Liver (tissue), 9 donors: ENCODE results near the gene NYAP1. TPM values are rescaled to one million over a fixed set of nuclear protein-coding genes. Genes with fewer than 3 reads are reported as not detected.

Experiments used
- DNase-seq: peaks from one replicate; pipeline ENCODE4 v3.0.0-alpha.2; 2017; ENCODE audit warnings: low spot score
- H3K27ac ChIP-seq, 2 donors: one replicate each; pipeline ENCODE4 v1.7.0; 2013; ENCODE audit warnings: inconsistent platforms in 2 of 2, low read length in 2 of 2, control low read depth in 1 of 2, low read depth in 1 of 2, mild to moderate bottlenecking in 1 of 2
- H3K27me3 ChIP-seq, 4 donors: one replicate each; pipeline versions ENCODE4 v1.6.1 to v1.7.0; 2013; ENCODE audit warnings: low read length in 3 of 4, inconsistent platforms in 1 of 4, mild to moderate bottlenecking in 1 of 4, moderate library complexity in 1 of 4; ENCODE audit not compliant: control insufficient read depth in 4 of 4, insufficient read depth in 4 of 4
- H3K36me3 ChIP-seq, 4 donors: one replicate each; pipeline versions ENCODE4 v1.6.1 to v1.7.0; 2013; ENCODE audit warnings: low read length in 3 of 4, mild to moderate bottlenecking in 3 of 4, low read depth in 1 of 4, moderate library complexity in 1 of 4; ENCODE audit not compliant: control insufficient read depth in 4 of 4, insufficient read depth in 3 of 4
- H3K4me1 ChIP-seq, 4 donors: one replicate each; pipeline versions ENCODE4 v1.6.1 to v1.7.0; 2013; ENCODE audit warnings: low read length in 3 of 4, mild to moderate bottlenecking in 3 of 4, moderate library complexity in 1 of 4; ENCODE audit not compliant: control insufficient read depth in 4 of 4, insufficient read depth in 4 of 4
- H3K4me3 ChIP-seq, 3 donors: one replicate each; pipeline versions ENCODE4 v1.6.1 to v1.7.0; 2013; ENCODE audit warnings: low read length in 3 of 3, control low read depth in 1 of 3, low read depth in 1 of 3, mild to moderate bottlenecking in 1 of 3
- H3K9ac ChIP-seq, 2 donors: one replicate each; pipeline ENCODE4 v1.7.0; 2013; ENCODE audit warnings: low read length in 2 of 2, mild to moderate bottlenecking in 2 of 2, moderate library complexity in 2 of 2, control low read depth in 1 of 2, low read depth in 1 of 2
- H3K9me3 ChIP-seq, 4 donors: one replicate each; pipeline versions ENCODE4 v1.6.1 to v1.7.0; 2013; ENCODE audit warnings: low read length in 3 of 4; ENCODE audit not compliant: control insufficient read depth in 4 of 4
- EGR1 ChIP-seq, 2 donors: IDR thresholded peaks; 2 replicates each; pipeline ENCODE4 v1.6.1; 2016 to 2018; ENCODE audit warnings: antibody characterized with exemption in 2 of 2, low read depth in 2 of 2
- FOXA2 ChIP-seq: IDR thresholded peaks from 2 replicates; pipeline ENCODE4 v1.6.1; 2016; ENCODE audit warnings: antibody characterized with exemption
- GABPA ChIP-seq, 2 donors: IDR thresholded peaks in 1 of 2; conservative IDR thresholded peaks in 1 of 2; 2 replicates each; pipeline ENCODE4 v1.6.1; 2016; ENCODE audit warnings: antibody characterized with exemption in 2 of 2, mild to moderate bottlenecking in 1 of 2, moderate library complexity in 1 of 2
- HNF4G ChIP-seq: IDR thresholded peaks from 2 replicates; pipeline ENCODE4 v1.6.1; 2016; ENCODE audit warnings: antibody characterized with exemption
- JUND ChIP-seq, 2 donors: IDR thresholded peaks; 2 replicates each; pipeline ENCODE4 v1.6.1; 2016; ENCODE audit warnings: antibody characterized with exemption in 2 of 2
- NR2F2 ChIP-seq: IDR thresholded peaks from 2 replicates; pipeline ENCODE4 v1.6.1; 2016; ENCODE audit warnings: antibody characterized with exemption
- RAD21 ChIP-seq, 2 donors: IDR thresholded peaks; 2 replicates each; pipeline ENCODE4 v1.6.1; 2016; ENCODE audit warnings: antibody characterized with exemption in 2 of 2, mild to moderate bottlenecking in 2 of 2
- RXRA ChIP-seq, 2 donors: IDR thresholded peaks; 2 replicates each; pipeline ENCODE4 v1.6.1; 2017 to 2018; ENCODE audit warnings: antibody characterized with exemption in 2 of 2, mild to moderate bottlenecking in 1 of 2
- SP1 ChIP-seq: IDR thresholded peaks from 2 replicates; pipeline ENCODE4 v1.6.1; 2018; ENCODE audit warnings: antibody characterized with exemption, mild to moderate bottlenecking
- YY1 ChIP-seq: IDR thresholded peaks from 2 replicates; pipeline ENCODE4 v1.6.1; 2016; ENCODE audit warnings: antibody characterized with exemption, mild to moderate bottlenecking
- WGBS: extraction: QIAGEN DNeasy Blood & Tissue Kit; methylation state at CpG from one replicate; pipeline ENCODE4 v1.1.7; 2013; 5-methylcytosine and 5-hydroxymethylcytosine counted together
- polyA plus RNA-seq, 2 donors: library from polyadenylated mRNA; stranded (reverse) in 1 of 2; unstranded in 1 of 2; fragments of 200-250 nt in 1 of 2; fragments of >200 nt in 1 of 2; fragmentation: Nextera tagmentation in 1 of 2; extraction: Ambion mirVana in 1 of 2; gene quantifications; one replicate each; pipeline versions ENCODE4 v1.2.1 to v1.2.3, GENCODE V29; 2013 to 2015
- total RNA-seq, 2 donors: library from RNA; depleted of rRNA; stranded (reverse); fragments of >200 nt; gene quantifications; one replicate each; pipeline ENCODE4 v1.2.3, GENCODE V29; 2014
- TF ChIP-seq, protein P1 (sequence below): IDR thresholded peaks from 2 replicates; pipeline ENCODE4 v1.6.1; 2016; ENCODE audit warnings: antibody characterized with exemption
- TF ChIP-seq, protein P2 (sequence below): IDR thresholded peaks from 2 replicates; pipeline ENCODE4 v1.6.1; 2016; ENCODE audit warnings: antibody characterized with exemption
- TF ChIP-seq, protein P3 (sequence below): IDR thresholded peaks from 2 replicates; pipeline ENCODE4 v1.6.1; 2016; ENCODE audit warnings: antibody characterized with exemption, mild to moderate bottlenecking
- TF ChIP-seq, protein P4 (sequence below): fragments of 150-350 bp; IDR thresholded peaks from 2 replicates; pipeline ENCODE4 v1.5.1; 2017; ENCODE audit warnings: improper control_type of control experiment, low read depth, low read length; ENCODE audit not compliant: missing input control
- donor health status: healthy.
- donor health status: healthy.
- donor health status: healthy.
- donor health status: healthy.
- donor health status: healthy.

NYAP1 gene
- total and polyA plus RNA-seq, 4 donors: 0.08 to 0.29 (median 0.09) TPM; not detected in 1

DNA sequence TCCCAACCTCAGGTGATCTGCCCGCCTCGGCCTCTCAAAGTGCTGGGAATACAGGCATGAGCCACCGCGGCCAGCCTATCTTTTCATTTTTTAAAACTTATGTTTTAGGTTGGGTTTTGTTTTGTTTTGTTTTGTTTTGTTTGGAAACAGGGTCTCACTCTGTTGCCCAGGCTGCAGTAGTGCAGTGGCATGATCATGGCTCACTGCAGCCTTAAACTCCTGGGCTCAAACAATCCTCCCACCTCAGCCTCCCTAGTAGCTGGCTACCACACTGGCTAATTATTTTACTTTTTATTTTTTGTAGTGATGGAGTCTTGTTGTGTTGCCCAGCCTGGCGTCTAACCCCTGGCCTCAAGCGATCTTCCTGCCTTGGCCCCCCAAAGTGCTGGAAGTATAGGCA, 35.9 kb downstream of the NYAP1 start (continued):
- TF ChIP-seq GABPA (IDR thresholded peaks at IDR 0.05 in 1 of 2, conservative IDR thresholded peaks at IDR 0.05 in 1 of 2): no peak
- TF ChIP-seq RXRA (IDR thresholded peaks at IDR 0.05): no peak
- TF ChIP-seq SP1: no peak
- TF ChIP-seq, protein P1, sequence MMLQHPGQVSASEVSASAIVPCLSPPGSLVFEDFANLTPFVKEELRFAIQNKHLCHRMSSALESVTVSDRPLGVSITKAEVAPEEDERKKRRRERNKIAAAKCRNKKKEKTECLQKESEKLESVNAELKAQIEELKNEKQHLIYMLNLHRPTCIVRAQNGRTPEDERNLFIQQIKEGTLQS: no peak
- no peak for TF ChIP-seq RAD21 (IDR thresholded peaks at IDR 0.05)
- no peak for TF ChIP-seq EGR1 (IDR thresholded peaks at IDR 0.05; ENCODE audit: low read depth in 2 of 2)

DNA sequence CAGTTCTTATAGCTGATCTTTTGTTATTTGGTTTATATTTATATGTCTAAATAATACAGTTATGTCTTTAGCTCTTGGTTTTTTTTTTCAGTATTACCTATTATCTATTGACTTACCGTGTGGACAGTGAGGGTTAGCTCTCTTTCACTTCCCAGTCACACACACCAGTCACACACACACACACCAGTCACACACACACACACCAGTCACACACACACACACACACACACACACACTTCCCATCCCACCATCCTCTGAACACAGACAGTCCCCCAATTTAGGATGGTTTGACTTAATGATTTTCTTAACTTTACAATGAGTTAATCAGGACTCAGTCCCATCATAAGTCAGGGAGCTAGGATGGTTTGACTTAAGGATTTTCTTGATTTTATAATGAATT, 36.4 kb downstream of the NYAP1 start:
- no peak overlapping the region for H3K4me3 ChIP-seq
- H3K27me3 ChIP-seq: no peaks in the 10 kb centered on the region
- WGBS: 31% methylated on average over 1 of the region's 1 CpG
- TF ChIP-seq, protein P2, sequence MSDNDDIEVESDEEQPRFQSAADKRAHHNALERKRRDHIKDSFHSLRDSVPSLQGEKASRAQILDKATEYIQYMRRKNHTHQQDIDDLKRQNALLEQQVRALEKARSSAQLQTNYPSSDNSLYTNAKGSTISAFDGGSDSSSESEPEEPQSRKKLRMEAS: no peak
- TF ChIP-seq GABPA (IDR thresholded peaks at IDR 0.05 in 1 of 2, conservative IDR thresholded peaks at IDR 0.05 in 1 of 2): no peak
- no peak for TF ChIP-seq RXRA (IDR thresholded peaks at IDR 0.05)
- TF ChIP-seq, protein P1: no peak
- TF ChIP-seq, protein P3, sequence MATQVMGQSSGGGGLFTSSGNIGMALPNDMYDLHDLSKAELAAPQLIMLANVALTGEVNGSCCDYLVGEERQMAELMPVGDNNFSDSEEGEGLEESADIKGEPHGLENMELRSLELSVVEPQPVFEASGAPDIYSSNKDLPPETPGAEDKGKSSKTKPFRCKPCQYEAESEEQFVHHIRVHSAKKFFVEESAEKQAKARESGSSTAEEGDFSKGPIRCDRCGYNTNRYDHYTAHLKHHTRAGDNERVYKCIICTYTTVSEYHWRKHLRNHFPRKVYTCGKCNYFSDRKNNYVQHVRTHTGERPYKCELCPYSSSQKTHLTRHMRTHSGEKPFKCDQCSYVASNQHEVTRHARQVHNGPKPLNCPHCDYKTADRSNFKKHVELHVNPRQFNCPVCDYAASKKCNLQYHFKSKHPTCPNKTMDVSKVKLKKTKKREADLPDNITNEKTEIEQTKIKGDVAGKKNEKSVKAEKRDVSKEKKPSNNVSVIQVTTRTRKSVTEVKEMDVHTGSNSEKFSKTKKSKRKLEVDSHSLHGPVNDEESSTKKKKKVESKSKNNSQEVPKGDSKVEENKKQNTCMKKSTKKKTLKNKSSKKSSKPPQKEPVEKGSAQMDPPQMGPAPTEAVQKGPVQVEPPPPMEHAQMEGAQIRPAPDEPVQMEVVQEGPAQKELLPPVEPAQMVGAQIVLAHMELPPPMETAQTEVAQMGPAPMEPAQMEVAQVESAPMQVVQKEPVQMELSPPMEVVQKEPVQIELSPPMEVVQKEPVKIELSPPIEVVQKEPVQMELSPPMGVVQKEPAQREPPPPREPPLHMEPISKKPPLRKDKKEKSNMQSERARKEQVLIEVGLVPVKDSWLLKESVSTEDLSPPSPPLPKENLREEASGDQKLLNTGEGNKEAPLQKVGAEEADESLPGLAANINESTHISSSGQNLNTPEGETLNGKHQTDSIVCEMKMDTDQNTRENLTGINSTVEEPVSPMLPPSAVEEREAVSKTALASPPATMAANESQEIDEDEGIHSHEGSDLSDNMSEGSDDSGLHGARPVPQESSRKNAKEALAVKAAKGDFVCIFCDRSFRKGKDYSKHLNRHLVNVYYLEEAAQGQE: no peak
- no peak for TF ChIP-seq SP1
- TF ChIP-seq, protein P4, sequence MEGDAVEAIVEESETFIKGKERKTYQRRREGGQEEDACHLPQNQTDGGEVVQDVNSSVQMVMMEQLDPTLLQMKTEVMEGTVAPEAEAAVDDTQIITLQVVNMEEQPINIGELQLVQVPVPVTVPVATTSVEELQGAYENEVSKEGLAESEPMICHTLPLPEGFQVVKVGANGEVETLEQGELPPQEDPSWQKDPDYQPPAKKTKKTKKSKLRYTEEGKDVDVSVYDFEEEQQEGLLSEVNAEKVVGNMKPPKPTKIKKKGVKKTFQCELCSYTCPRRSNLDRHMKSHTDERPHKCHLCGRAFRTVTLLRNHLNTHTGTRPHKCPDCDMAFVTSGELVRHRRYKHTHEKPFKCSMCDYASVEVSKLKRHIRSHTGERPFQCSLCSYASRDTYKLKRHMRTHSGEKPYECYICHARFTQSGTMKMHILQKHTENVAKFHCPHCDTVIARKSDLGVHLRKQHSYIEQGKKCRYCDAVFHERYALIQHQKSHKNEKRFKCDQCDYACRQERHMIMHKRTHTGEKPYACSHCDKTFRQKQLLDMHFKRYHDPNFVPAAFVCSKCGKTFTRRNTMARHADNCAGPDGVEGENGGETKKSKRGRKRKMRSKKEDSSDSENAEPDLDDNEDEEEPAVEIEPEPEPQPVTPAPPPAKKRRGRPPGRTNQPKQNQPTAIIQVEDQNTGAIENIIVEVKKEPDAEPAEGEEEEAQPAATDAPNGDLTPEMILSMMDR: no peak
- H3K9ac ChIP-seq: no peak overlapping the region
- no peak for DNase-seq
- no peaks in the 10 kb centered on the region for H3K36me3 ChIP-seq
- H3K27ac ChIP-seq: no peak overlapping the region
- H3K4me1 ChIP-seq: no peaks in the 10 kb centered on the region
- no peaks in the 10 kb centered on the region for H3K9me3 ChIP-seq

DNA sequence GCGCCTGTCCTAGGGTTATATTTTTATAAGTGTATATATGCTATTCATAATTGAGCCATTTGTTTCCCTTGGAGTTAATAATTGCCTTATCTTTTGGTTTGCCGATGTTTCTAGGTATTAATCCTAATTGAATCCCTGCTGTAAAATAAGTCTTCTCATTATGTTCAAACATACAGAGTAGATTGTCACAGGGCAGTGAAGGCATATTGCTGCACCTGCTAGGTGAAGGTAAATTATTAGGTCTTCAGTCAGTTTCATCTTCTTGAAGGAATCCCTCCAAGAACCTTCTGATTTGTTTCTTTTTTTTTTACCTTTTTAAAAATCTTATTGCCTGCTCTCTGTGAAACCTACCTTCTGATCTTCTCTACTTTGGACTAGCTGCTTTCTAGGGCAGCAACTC, 37.3 kb downstream of the NYAP1 start:
- Histone ChIP-seq H3K4me3 (no peak overlapping the region), H3K27me3 (no peaks in the 10 kb centered on the region), H3K9ac (no peak overlapping the region), H3K27ac (no peak overlapping the region), H3K4me1 (no peaks in the 10 kb centered on the region), H3K36me3 (no peaks in the 10 kb centered on the region), H3K9me3 (no peaks in the 10 kb centered on the region)
- WGBS: 91% methylated on average over 2 of the region's 2 CpGs
- DNase-seq: no peak
- TF ChIP-seq NR2F2 (no peak), RAD21 (IDR thresholded peaks at IDR 0.05) (no peak), YY1 (no peak), SP1 (no peak), JUND (IDR thresholded peaks at IDR 0.05) (no peak), HNF4G (no peak), FOXA2 (no peak), EGR1 (IDR thresholded peaks at IDR 0.05; ENCODE audit: low read depth in 2 of 2) (no peak)
- TF ChIP-seq, protein P3: no peak
- TF ChIP-seq, protein P2: no peak
- TF ChIP-seq, protein P4: no peak
- TF ChIP-seq, protein P1: no peak
